Endothelial cell of umbilical vein (primary cell): ENCODE results near the gene ANKK1. TPM values are rescaled to one million over a fixed set of nuclear protein-coding genes. Genes with fewer than 3 reads are reported as not detected.

Experiments used
- BruUV-seq: library from RNA; stranded (reverse); fragments of 400-500 nt; replicated peaks from 2 replicates; lab custom pipeline; 2021; lab: Mats Ljungman, UMichigan
- CTCF ChIA-PET: fragments of 300-600, 350-600 bp; sonication (Branson Sonifier 250); formaldehyde crosslinking; loops from one replicate; lab custom pipeline; 2021; ENCODE audit warnings: antibody characterized with exemption, inconsistent platforms; lab: Charles Lee
- POLR2A ChIA-PET: fragments of 300-600, 350-600 bp; sonication (Branson Sonifier 250); formaldehyde crosslinking; loops from one replicate; lab custom pipeline; 2021; ENCODE audit warnings: antibody characterized with exemption, inconsistent platforms; lab: Charles Lee
- DNase-seq: peaks from one replicate; pipeline ENCODE4 v3.0.0-alpha.2; 2011; ENCODE audit warnings: low read depth, low spot score
- FAIRE-seq: peaks from 2 replicates; lab custom pipeline; 2011; peaks lifted over from hg19 to GRCh38; lab: Jason Lieb, UNC
- H2AFZ ChIP-seq: 2 replicates; pipeline ENCODE4 v1.6.0; 2012; ENCODE audit warnings: low read depth, low read length, control low read depth, inconsistent platforms
- H3K27ac ChIP-seq: 2 replicates; pipeline ENCODE4 v1.5.1; 2011; ENCODE audit warnings: low read depth, mild to moderate bottlenecking, control low read depth, low read length, moderate library complexity; ENCODE audit not compliant: insufficient read depth
- H3K27me3 ChIP-seq, 2 experiments: 2 replicates each; pipeline versions ENCODE4 v1.6.0 to v1.6.1; 2011; ENCODE audit warnings: low read length in 2 of 2, mixed read lengths in 1 of 2; ENCODE audit not compliant: control insufficient read depth in 2 of 2, insufficient read depth in 2 of 2
- H3K36me3 ChIP-seq, 2 experiments: 2 replicates in 1 of 2; 3 replicates in 1 of 2; pipeline ENCODE4 v1.5.1; 2011; ENCODE audit warnings: low read length in 2 of 2, mild to moderate bottlenecking in 1 of 2, moderate library complexity in 1 of 2; ENCODE audit not compliant: control insufficient read depth in 2 of 2, insufficient read depth in 2 of 2; ENCODE audit errors: extremely low read depth in 1 of 2
- H3K4me1 ChIP-seq: 3 replicates; pipeline ENCODE4 v1.5.1; 2011; ENCODE audit warnings: mild to moderate bottlenecking, low read length; ENCODE audit not compliant: control insufficient read depth, insufficient read depth; ENCODE audit errors: extremely low read depth
- H3K4me2 ChIP-seq: 2 replicates; pipeline ENCODE4 v1.6.1; 2011; ENCODE audit warnings: low read length, control low read depth, mixed read lengths; ENCODE audit not compliant: insufficient read depth
- H3K4me3 ChIP-seq, 3 experiments: fragments of 200-600 bp in 1 of 3; sonication (generic), shearing (Covaris generic) in 1 of 3; replicated peaks in 1 of 3; 2 replicates each; pipeline ENCODE4 v1.5.1; 2011 to 2016; ENCODE audit warnings: control low read depth in 3 of 3, low read length in 3 of 3, mild to moderate bottlenecking in 2 of 3, inconsistent platforms in 1 of 3, low read depth in 1 of 3, moderate library complexity in 1 of 3; ENCODE audit not compliant: insufficient read depth in 1 of 3
- H3K79me2 ChIP-seq: 2 replicates; pipeline ENCODE4 v1.6.0; 2012; ENCODE audit warnings: low read length, inconsistent platforms; ENCODE audit not compliant: control insufficient read depth, insufficient read depth
- H3K9ac ChIP-seq: replicated peaks from 2 replicates; pipeline ENCODE3; 2011; ENCODE audit warnings: low read length, control low read depth; ENCODE audit not compliant: insufficient read depth; ENCODE audit errors: extremely low read depth
- H3K9me1 ChIP-seq: replicated peaks from 3 replicates; pipeline ENCODE4 v1.6.0; 2011; ENCODE audit warnings: mild to moderate bottlenecking, low read length; ENCODE audit not compliant: control insufficient read depth, insufficient read depth; ENCODE audit errors: extremely low read depth
- H3K9me3 ChIP-seq: replicated peaks from 2 replicates; pipeline ENCODE4 v1.5.1; 2012; ENCODE audit warnings: low read length, inconsistent platforms; ENCODE audit not compliant: control insufficient read depth, insufficient read depth
- H4K20me1 ChIP-seq: replicated peaks from 2 replicates; pipeline ENCODE3; 2011; ENCODE audit warnings: mild to moderate bottlenecking, low read length; ENCODE audit not compliant: control insufficient read depth, insufficient read depth; ENCODE audit errors: extremely low read depth
- EZH2 ChIP-seq: IDR thresholded peaks from 2 replicates; pipeline ENCODE4 v1.6.1; 2012; ENCODE audit warnings: borderline replicate concordance, low read depth, mild to moderate bottlenecking, moderate library complexity, low read length, inconsistent platforms; ENCODE audit not compliant: severe bottlenecking
- FOS ChIP-seq: IDR thresholded peaks from 2 replicates; pipeline ENCODE4 v1.6.1; 2011; ENCODE audit warnings: mild to moderate bottlenecking, low read length, moderate library complexity, borderline replicate concordance; ENCODE audit not compliant: insufficient read depth
- GATA2 ChIP-seq: IDR thresholded peaks from 2 replicates; pipeline ENCODE4 v1.7.0; 2011; ENCODE audit warnings: low read depth, mild to moderate bottlenecking, moderate library complexity, mixed read lengths, low read length; ENCODE audit not compliant: insufficient read length, insufficient read depth
- JUN ChIP-seq: IDR thresholded peaks from 2 replicates; pipeline ENCODE4 v1.6.1; 2011; ENCODE audit warnings: borderline replicate concordance, low read depth; ENCODE audit not compliant: insufficient read length, insufficient read depth
- MYC ChIP-seq: IDR thresholded peaks from one replicate; pipeline ENCODE4 v1.6.1; 2011; ENCODE audit warnings: mild to moderate bottlenecking, low read depth, low read length
- POLR2A ChIP-seq: IDR thresholded peaks from 2 replicates; pipeline ENCODE4 v1.6.1; 2012; ENCODE audit warnings: low read depth, mild to moderate bottlenecking, control low read depth, low read length
- POLR2AphosphoS5 ChIP-seq: IDR thresholded peaks from 2 replicates; pipeline ENCODE4 v1.6.1; 2012; ENCODE audit warnings: low read depth, mild to moderate bottlenecking, control low read depth, low read length, moderate library complexity; ENCODE audit not compliant: insufficient read depth
- dilution Hi-C: fragments of 300-500 bp; cut with MboI; formaldehyde crosslinking; loops from one replicate; pipeline ENCODE4 v1.15.0; 2019; ENCODE audit warnings: low sequenced_read_pairs; ENCODE audit not compliant: extremely low pct_ligation_motif_present
- intact Hi-C: fragments of 100-400 bp; cut with micrococcal nuclease; formaldehyde crosslinking; loops from one replicate; pipeline ENCODE4 v1.10.0; 2022
- polyA plus RNA-seq, 4 experiments: library from polyadenylated mRNA; depleted of rRNA in 3 of 4; stranded (reverse) in 3 of 4; unstranded in 1 of 4; fragments of >200 nt; gene quantifications; 2 replicates each; pipeline versions ENCODE4 v1.2.1 to v1.2.3, GENCODE V29; 2011 to 2012; ENCODE audit warnings: missing spikeins in 1 of 4
- total RNA-seq: library from RNA; stranded (reverse); gene quantifications from 2 replicates; pipeline ENCODE4 v1.2.3, GENCODE V29; 2021
- TF ChIP-seq, protein P1 (sequence below): IDR thresholded peaks from 2 replicates; pipeline ENCODE4 v1.6.1; 2011; ENCODE audit not compliant: insufficient read depth, insufficient read length
- TF ChIP-seq, protein P2 (sequence below), 2 donors: IDR thresholded peaks; 1 replicate in 1 of 2; 2 replicates in 1 of 2; pipeline ENCODE4 v1.5.1; 2011; ENCODE audit warnings: low read length in 2 of 2, mild to moderate bottlenecking in 2 of 2, moderate library complexity in 2 of 2, control low read depth in 1 of 2, inconsistent platforms in 1 of 2, low read depth in 1 of 2; ENCODE audit not compliant: insufficient read depth in 1 of 2; ENCODE audit errors: extremely low read depth in 1 of 2

ANKK1 gene
- total and polyA plus RNA-seq, 2 donors (not counting 3 experiments of a cell fraction or from before 2014, with no cell fraction given), result not detected

- dilution Hi-C loops (no loop called here), intact Hi-C loops (no loop called here)
- Histone ChIP-seq H4K20me1 (no peaks in the 10 kb centered on the region), H3K27me3 (no peaks in the 10 kb centered on the region), H3K4me1 (no peaks in the 10 kb centered on the region), H3K79me2 (no peaks in the 10 kb centered on the region), H3K9me3 (no peaks in the 10 kb centered on the region), H3K4me3 (no peak overlapping the region), H3K4me2 (no peak overlapping the region), H3K9ac (no peak overlapping the region), H3K9me1 (no peaks in the 10 kb centered on the region), H3K36me3 (no peaks in the 10 kb centered on the region), H3K27ac (no peak overlapping the region), H2AFZ (no peak overlapping the region)
- POLR2A ChIA-PET, result no interaction called here
- FAIRE-seq (no peak), DNase-seq (no peak)
- TF ChIP-seq POLR2AphosphoS5, result no peak
- TF ChIP-seq EZH2, result no peak
- no peak for TF ChIP-seq FOS
- TF ChIP-seq, protein P1, sequence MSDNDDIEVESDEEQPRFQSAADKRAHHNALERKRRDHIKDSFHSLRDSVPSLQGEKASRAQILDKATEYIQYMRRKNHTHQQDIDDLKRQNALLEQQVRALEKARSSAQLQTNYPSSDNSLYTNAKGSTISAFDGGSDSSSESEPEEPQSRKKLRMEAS, result no peak
- BruUV-seq, result no TSS peak
- CTCF ChIA-PET, result no interaction called here
Observed at GRCh38 chr11:113417428-113417827, 29.8 kb downstream of the ANKK1 start.

DNA sequence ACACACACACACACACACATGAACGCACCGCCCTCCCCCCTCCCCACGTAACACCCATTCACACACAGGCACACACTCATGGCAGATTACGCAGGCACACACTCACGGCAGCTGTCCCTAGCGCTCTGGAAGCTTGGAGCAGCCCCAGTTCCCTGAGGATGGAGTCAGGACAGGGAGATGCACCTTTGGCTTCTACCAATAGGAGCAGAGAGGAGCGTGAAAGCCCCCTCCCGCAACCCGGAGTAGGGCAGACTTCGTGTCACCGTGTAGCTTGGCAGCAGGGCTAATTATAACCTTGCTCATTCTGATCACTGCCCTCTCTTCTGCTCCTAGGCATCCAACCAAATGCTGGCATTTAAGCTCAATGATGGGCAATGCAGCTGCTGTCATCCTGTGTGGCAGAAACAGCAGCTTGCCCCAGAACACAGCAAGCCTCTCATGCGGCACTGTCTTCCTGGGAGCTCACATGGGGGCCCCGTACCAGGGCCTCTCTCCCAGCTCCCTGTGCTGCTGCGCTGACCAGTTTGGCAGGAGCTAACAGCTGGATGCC, 31.9 kb downstream of the ANKK1 start:
- FAIRE-seq (no peak), DNase-seq (no peak)
- Histone ChIP-seq H4K20me1 (no peaks in the 10 kb centered on the region), H3K9ac (no peak overlapping the region), H3K4me1 (no peaks in the 10 kb centered on the region), H3K27me3 (no peaks in the 10 kb centered on the region), H3K27ac (no peak overlapping the region), H2AFZ (no peak overlapping the region), H3K9me3 (no peaks in the 10 kb centered on the region), H3K4me3 (no peak overlapping the region), H3K9me1 (no peaks in the 10 kb centered on the region), H3K4me2 (no peak overlapping the region), H3K79me2 (no peaks in the 10 kb centered on the region), H3K36me3 (no peaks in the 10 kb centered on the region)
- intact Hi-C loops (no loop called here), dilution Hi-C loops (no loop called here)
- TF ChIP-seq POLR2A, result no peak
- TF ChIP-seq EZH2, result no peak
- TF ChIP-seq, protein P2, sequence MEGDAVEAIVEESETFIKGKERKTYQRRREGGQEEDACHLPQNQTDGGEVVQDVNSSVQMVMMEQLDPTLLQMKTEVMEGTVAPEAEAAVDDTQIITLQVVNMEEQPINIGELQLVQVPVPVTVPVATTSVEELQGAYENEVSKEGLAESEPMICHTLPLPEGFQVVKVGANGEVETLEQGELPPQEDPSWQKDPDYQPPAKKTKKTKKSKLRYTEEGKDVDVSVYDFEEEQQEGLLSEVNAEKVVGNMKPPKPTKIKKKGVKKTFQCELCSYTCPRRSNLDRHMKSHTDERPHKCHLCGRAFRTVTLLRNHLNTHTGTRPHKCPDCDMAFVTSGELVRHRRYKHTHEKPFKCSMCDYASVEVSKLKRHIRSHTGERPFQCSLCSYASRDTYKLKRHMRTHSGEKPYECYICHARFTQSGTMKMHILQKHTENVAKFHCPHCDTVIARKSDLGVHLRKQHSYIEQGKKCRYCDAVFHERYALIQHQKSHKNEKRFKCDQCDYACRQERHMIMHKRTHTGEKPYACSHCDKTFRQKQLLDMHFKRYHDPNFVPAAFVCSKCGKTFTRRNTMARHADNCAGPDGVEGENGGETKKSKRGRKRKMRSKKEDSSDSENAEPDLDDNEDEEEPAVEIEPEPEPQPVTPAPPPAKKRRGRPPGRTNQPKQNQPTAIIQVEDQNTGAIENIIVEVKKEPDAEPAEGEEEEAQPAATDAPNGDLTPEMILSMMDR (IDR thresholded peaks at IDR 0.05; ENCODE audit: extremely low read depth in 1 of 2, insufficient read depth in 1 of 2, low read depth in 1 of 2, low read length in 2 of 2), result no peak
- TF ChIP-seq POLR2AphosphoS5, result no peak
- TF ChIP-seq, protein P1, result no peak
- TF ChIP-seq JUN, result no peak
- TF ChIP-seq MYC, result no peak
- no peak for TF ChIP-seq GATA2
- no peak for TF ChIP-seq FOS
- ChIA-PET POLR2A (interaction anchor here (0.6 kb wide), 1 partner anchor 9 kb away, joined by 3 read pairs; no protein-coding TSS in a partner anchor), CTCF (no interaction called here)
- BruUV-seq, result no TSS peak
